PC-9 (cell line): ENCODE results near the gene TLL2.

ENCODE experiments used
- CTCF ChIP-seq: fragments of 200-600 bp; sonication (generic); conservative IDR thresholded peaks from 2 replicates; pipeline ENCODE4 v1.6.1; 2017; ENCODE audit warnings: mixed run types, antibody characterized with exemption, mild to moderate bottlenecking, moderate library complexity
- EZH2 ChIP-seq: fragments of 200-600 bp; sonication (generic); IDR thresholded peaks from 2 replicates; pipeline ENCODE4 v1.8.0; 2017; ENCODE audit warnings: antibody characterized with exemption, low read depth

- TF ChIP-seq CTCF = no peak
- TF ChIP-seq EZH2 = no peak
Observed at GRCh38 chr10:96408201-96408600, 105.5 kb downstream of the TLL2 start.
